GM23338 (cell line): Measurements from ENCODE around the gene ACTG1.

Experiments used
- CREB1 ChIP-seq: fragments of 250-450 bp; sonication (Bioruptor Pico); IDR thresholded peaks from 2 replicates; pipeline ENCODE4 v1.5.0; 2020; ENCODE audit warnings: low read depth, mild to moderate bottlenecking, moderate library complexity
- EZH2 ChIP-seq: fragments of 200-600 bp; sonication (generic); IDR thresholded peaks from one replicate; pipeline ENCODE4 v1.8.0; 2017; ENCODE audit warnings: antibody characterized with exemption, mild to moderate bottlenecking, low read depth; ENCODE audit not compliant: unreplicated experiment
- EZH2phosphoT487 ChIP-seq: fragments of 200-600 bp; sonication (generic); IDR thresholded peaks from one replicate; pipeline ENCODE4 v1.8.1; 2018; ENCODE audit warnings: antibody characterized with exemption; ENCODE audit not compliant: unreplicated experiment
- NANOG ChIP-seq: IDR thresholded peaks from 2 replicates; pipeline ENCODE4 v1.6.1; 2016; ENCODE audit warnings: antibody characterized with exemption, borderline replicate concordance
- POLR2AphosphoS5 ChIP-seq: IDR thresholded peaks from 2 replicates; pipeline ENCODE4 v1.6.1; 2016; ENCODE audit warnings: antibody characterized with exemption, low read depth
- REST ChIP-seq: IDR thresholded peaks from one replicate; pipeline ENCODE4 v1.6.1; 2018; ENCODE audit warnings: antibody characterized with exemption; ENCODE audit not compliant: unreplicated experiment
- ZNF331 ChIP-seq: fragments of 250-450 bp; sonication (Bioruptor Pico); IDR thresholded peaks from 2 replicates; pipeline ENCODE4 v1.5.0; 2020; ENCODE audit warnings: low read depth, mild to moderate bottlenecking, moderate library complexity
- TF ChIP-seq, protein P1 (sequence below), 2 experiments: fragments of 200-600 bp in 1 of 2; sonication (generic) in 1 of 2; conservative IDR thresholded peaks; 2 replicates each; pipeline versions ENCODE4 v1.5.1 to v1.6.1; 2016 to 2017; ENCODE audit warnings: antibody characterized with exemption in 2 of 2, low read depth in 2 of 2, mild to moderate bottlenecking in 2 of 2, moderate library complexity in 1 of 2
- TF ChIP-seq, protein P2 (sequence below): IDR thresholded peaks from 2 replicates; pipeline ENCODE4 v1.6.1; 2016; ENCODE audit warnings: antibody characterized with exemption

DNA sequence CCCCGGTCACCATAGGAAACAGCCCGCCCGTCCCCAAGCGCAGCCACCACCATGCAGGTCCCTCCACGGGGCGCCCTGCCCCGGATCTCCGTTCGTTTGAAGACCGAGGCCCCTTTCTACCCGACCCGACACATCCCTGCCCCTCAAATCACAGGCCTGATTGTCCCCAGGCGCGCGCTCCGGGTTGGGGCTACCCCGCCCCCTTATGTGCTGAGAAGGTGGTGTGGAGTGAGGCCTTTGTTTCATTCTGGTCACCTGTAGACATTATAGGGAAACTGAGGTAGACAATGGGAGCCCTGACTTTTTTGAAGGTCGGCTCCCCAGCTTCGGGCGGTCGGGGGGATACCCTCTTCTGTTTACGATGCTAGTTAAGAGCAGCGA is 763 bp upstream of the ACTG1 start:
- TF ChIP-seq, protein P1, sequence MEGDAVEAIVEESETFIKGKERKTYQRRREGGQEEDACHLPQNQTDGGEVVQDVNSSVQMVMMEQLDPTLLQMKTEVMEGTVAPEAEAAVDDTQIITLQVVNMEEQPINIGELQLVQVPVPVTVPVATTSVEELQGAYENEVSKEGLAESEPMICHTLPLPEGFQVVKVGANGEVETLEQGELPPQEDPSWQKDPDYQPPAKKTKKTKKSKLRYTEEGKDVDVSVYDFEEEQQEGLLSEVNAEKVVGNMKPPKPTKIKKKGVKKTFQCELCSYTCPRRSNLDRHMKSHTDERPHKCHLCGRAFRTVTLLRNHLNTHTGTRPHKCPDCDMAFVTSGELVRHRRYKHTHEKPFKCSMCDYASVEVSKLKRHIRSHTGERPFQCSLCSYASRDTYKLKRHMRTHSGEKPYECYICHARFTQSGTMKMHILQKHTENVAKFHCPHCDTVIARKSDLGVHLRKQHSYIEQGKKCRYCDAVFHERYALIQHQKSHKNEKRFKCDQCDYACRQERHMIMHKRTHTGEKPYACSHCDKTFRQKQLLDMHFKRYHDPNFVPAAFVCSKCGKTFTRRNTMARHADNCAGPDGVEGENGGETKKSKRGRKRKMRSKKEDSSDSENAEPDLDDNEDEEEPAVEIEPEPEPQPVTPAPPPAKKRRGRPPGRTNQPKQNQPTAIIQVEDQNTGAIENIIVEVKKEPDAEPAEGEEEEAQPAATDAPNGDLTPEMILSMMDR (conservative IDR thresholded peaks at IDR 0.05; ENCODE audit: low read depth in 2 of 2): no peak; a peak in 1 of 4 replicates
- TF ChIP-seq EZH2phosphoT487: no peak
- TF ChIP-seq POLR2AphosphoS5: no peak; the same call in 1 of the 2 replicates
- TF ChIP-seq REST: no peak
- TF ChIP-seq, protein P2, sequence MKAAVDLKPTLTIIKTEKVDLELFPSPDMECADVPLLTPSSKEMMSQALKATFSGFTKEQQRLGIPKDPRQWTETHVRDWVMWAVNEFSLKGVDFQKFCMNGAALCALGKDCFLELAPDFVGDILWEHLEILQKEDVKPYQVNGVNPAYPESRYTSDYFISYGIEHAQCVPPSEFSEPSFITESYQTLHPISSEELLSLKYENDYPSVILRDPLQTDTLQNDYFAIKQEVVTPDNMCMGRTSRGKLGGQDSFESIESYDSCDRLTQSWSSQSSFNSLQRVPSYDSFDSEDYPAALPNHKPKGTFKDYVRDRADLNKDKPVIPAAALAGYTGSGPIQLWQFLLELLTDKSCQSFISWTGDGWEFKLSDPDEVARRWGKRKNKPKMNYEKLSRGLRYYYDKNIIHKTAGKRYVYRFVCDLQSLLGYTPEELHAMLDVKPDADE: no peak
- no peak for TF ChIP-seq EZH2
- TF ChIP-seq CREB1 (CRISPR knock-in tag): no peak
- no peak for TF ChIP-seq NANOG
- TF ChIP-seq ZNF331 (CRISPR knock-in tag): no peak
